LNCAP (cell line): ENCODE data around the gene RAX2.

Experiments
- CTCF ChIP-seq: fragments of 450-650 bp; IDR thresholded peaks from 2 replicates; pipeline ENCODE4 v1.5.1; 2017; ENCODE audit warnings: mild to moderate bottlenecking

RAX2 gene

GRCh38 chr19:3807131-3807480 lies 35.1 kb upstream of the RAX2 start:
- no peak for TF ChIP-seq CTCF

- no peak for TF ChIP-seq CTCF
These were observed 33.8 kb upstream of the RAX2 start for GRCh38 chr19:3805859-3806258.

- no peak for TF ChIP-seq CTCF
These were observed 32.4 kb upstream of the RAX2 start for GRCh38 chr19:3804429-3804828.

- no peak for TF ChIP-seq CTCF
These were observed 32.0 kb upstream of the RAX2 start for GRCh38 chr19:3803986-3804385.

GRCh38 chr19:3803114-3803888 lies 31.3 kb upstream of the RAX2 start:
- TF ChIP-seq CTCF = no peak

GRCh38 chr19:3801412-3802096 lies 29.5 kb upstream of the RAX2 start:
- no peak for TF ChIP-seq CTCF

GRCh38 chr19:3800996-3801395 lies 29.0 kb upstream of the RAX2 start:
- no peak for TF ChIP-seq CTCF
